ENCODE results near the gene COL9A2. TPM values are rescaled to one million over a fixed set of nuclear protein-coding genes. Genes with fewer than 3 reads are reported as not detected.

Gene COL9A2
- polyA plus RNA-seq, 2 of the 4 experiments (the other 2 are of a cell fraction), result 0.12 to 0.16 TPM

- CTCF ChIA-PET, result interaction anchor here (1.8 kb wide), 1 partner anchor 137 kb away, joined by 5 read pairs; no protein-coding TSS in a partner anchor
Observed at GRCh38 chr1:40267767-40268187, 49.3 kb downstream of the COL9A2 start.

GRCh38 chr1:40266786-40267535, 50.1 kb downstream of the COL9A2 start:
- no peak overlapping the region for H3K27ac ChIP-seq
- POLR2A ChIA-PET, result interaction anchor here (1.0 kb wide), 1 partner anchor 9 kb away, joined by 4 read pairs; the partner anchor contains the start of gene ZMPSTE24
- ATAC-seq, result no peak
- TF ChIP-seq E2F6 (IDR thresholded peaks at IDR 0.05; ENCODE audit: borderline replicate concordance, low read depth), result no peak
- no peak for TF ChIP-seq FOSB (CRISPR knock-in tag; IDR thresholded peaks at IDR 0.05)
- no peak for TF ChIP-seq CEBPB (IDR thresholded peaks at IDR 0.05)
- TF ChIP-seq POLR2A (IDR thresholded peaks at IDR 0.05; ENCODE audit: low read length), result no peak
- no peak for TF ChIP-seq FOSL2 (IDR thresholded peaks at IDR 0.05)
- TF ChIP-seq FOSL2 (CRISPR knock-in tag; IDR thresholded peaks at IDR 0.05), result no peak
- TF ChIP-seq MAX (IDR thresholded peaks at IDR 0.05), result no peak
- TF ChIP-seq ZNF302 (CRISPR knock-in tag; IDR thresholded peaks at IDR 0.05), result no peak
- TF ChIP-seq PBX3 (IDR thresholded peaks at IDR 0.05), result no peak
- no peak for TF ChIP-seq HMGXB4 (CRISPR knock-in tag; IDR thresholded peaks at IDR 0.05; ENCODE audit: borderline replicate concordance)
- no peak for TF ChIP-seq USF2 (IDR thresholded peaks at IDR 0.05)

More at GRCh38 chr1:40267767-40268187, 49.3 kb downstream of the COL9A2 start:
- FAIRE-seq (no peak), ATAC-seq (no peak), DNase-seq (ENCODE audit: low read depth in 1 of 2, low spot score in 1 of 2) (no peak)
- H3K27ac ChIP-seq, result no peak overlapping the region
- WGBS (ENCODE audit: missing lambda C conversion rate), result 80% methylated on average over 2 of the region's 2 CpGs
- POLR2A ChIA-PET, result no interaction called here
- TF ChIP-seq TP53 (CRISPR knock-in tag; IDR thresholded peaks at IDR 0.05) (no peak), JUN (IDR thresholded peaks at IDR 0.05) (no peak), FOSB (CRISPR knock-in tag; IDR thresholded peaks at IDR 0.05) (no peak), HMGXB4 (CRISPR knock-in tag; IDR thresholded peaks at IDR 0.05; ENCODE audit: borderline replicate concordance) (no peak), ATOH8 (CRISPR knock-in tag; IDR thresholded peaks at IDR 0.05; ENCODE audit: low read depth) (no peak), FOXS1 (CRISPR knock-in tag; IDR thresholded peaks at IDR 0.05) (no peak), POLR2A (IDR thresholded peaks at IDR 0.05; ENCODE audit: low read length) (no peak), ESRRA (IDR thresholded peaks at IDR 0.05; ENCODE audit: borderline replicate concordance, low read length) (no peak), ZNF302 (CRISPR knock-in tag; IDR thresholded peaks at IDR 0.05) (no peak), REST (IDR thresholded peaks at IDR 0.05) (no peak)
- H3K4me3 ChIP-seq, result no peak overlapping the region
- H3K4me1 ChIP-seq, result no peaks in the 10 kb centered on the region
- H3K4me2 ChIP-seq, result no peak overlapping the region
- H3K9me3 ChIP-seq, result no peaks in the 10 kb centered on the region

More at GRCh38 chr1:40266786-40267535, 50.1 kb downstream of the COL9A2 start:
- 91% methylated on average over 6 of the region's 6 CpGs for WGBS (ENCODE audit: missing lambda C conversion rate)
- no peak overlapping the region for H3K4me2 ChIP-seq
- no peaks in the 10 kb centered on the region for H3K4me1 ChIP-seq
- DNase-seq (ENCODE audit: low read depth in 1 of 2, low spot score in 1 of 2), result no peak
- CTCF ChIA-PET, result interaction anchor here (1.8 kb wide), 1 partner anchor 138 kb away, joined by 5 read pairs; no protein-coding TSS in a partner anchor
- no peaks in the 10 kb centered on the region for H3K9me3 ChIP-seq
- FAIRE-seq, result no peak
- H3K4me3 ChIP-seq, result no peak overlapping the region

All from A549 (cell line).